SH-SY5Y (cell line): ENCODE measurements around the gene TSPYL6.

ENCODE experiments used
- GATA2 ChIP-seq: IDR thresholded peaks from 2 replicates; pipeline ENCODE4 v1.6.1; 2011; ENCODE audit warnings: mild to moderate bottlenecking, low read depth, low read length
- GATA3 ChIP-seq: IDR thresholded peaks from 2 replicates; pipeline ENCODE4 v1.6.1; 2011; ENCODE audit warnings: low read depth, mild to moderate bottlenecking, low read length, moderate library complexity

TSPYL6 gene

GRCh38 chr2:54256091-54256694 lies at the start of gene TSPYL6:
TSPYL6 (minus strand) TSS chr2:54256229; CDS start chr2:54256151, 78 bp downstream.
- TF ChIP-seq GATA3 (no peak), GATA2 (no peak)

GRCh38 chr2:54303631-54304030 lies 47.6 kb upstream of the TSPYL6 start:
- no peak for TF ChIP-seq GATA2
- no peak for TF ChIP-seq GATA3

GRCh38 chr2:54298514-54298913 lies 42.5 kb upstream of the TSPYL6 start:
- TF ChIP-seq GATA3 = no peak
- TF ChIP-seq GATA2 = no peak

- no peak for TF ChIP-seq GATA3
- no peak for TF ChIP-seq GATA2
Measured at GRCh38 chr2:54295911-54296310, 39.9 kb upstream of the TSPYL6 start.

GRCh38 chr2:54290356-54291025 lies 34.5 kb upstream of the TSPYL6 start:
- TF ChIP-seq GATA2 (no peak), GATA3 (no peak)

GRCh38 chr2:54289917-54290316 lies 33.9 kb upstream of the TSPYL6 start:
- TF ChIP-seq GATA3 (no peak), GATA2 (no peak)

- TF ChIP-seq GATA3 (no peak), GATA2 (no peak)
Measured at GRCh38 chr2:54287532-54287931, 31.5 kb upstream of the TSPYL6 start.

- TF ChIP-seq GATA3 (no peak), GATA2 (no peak)
Measured at GRCh38 chr2:54285451-54285850, 29.4 kb upstream of the TSPYL6 start.

GRCh38 chr2:54284826-54285225 lies 28.8 kb upstream of the TSPYL6 start:
- no peak for TF ChIP-seq GATA3
- no peak for TF ChIP-seq GATA2

- no peak for TF ChIP-seq GATA3
- TF ChIP-seq GATA2 = no peak
Measured at GRCh38 chr2:54279385-54279784, 23.4 kb upstream of the TSPYL6 start.

- TF ChIP-seq GATA2 (no peak), GATA3 (no peak)
Measured at GRCh38 chr2:54275541-54275940, 19.5 kb upstream of the TSPYL6 start.

- no peak for TF ChIP-seq GATA3
- no peak for TF ChIP-seq GATA2
Measured at GRCh38 chr2:54274781-54275242, 18.8 kb upstream of the TSPYL6 start.

GRCh38 chr2:54271843-54272627 lies 16.0 kb upstream of the TSPYL6 start:
- TF ChIP-seq GATA3 = no peak
- TF ChIP-seq GATA2 = no peak

GRCh38 chr2:54271189-54271588 lies 15.2 kb upstream of the TSPYL6 start:
- no peak for TF ChIP-seq GATA3
- TF ChIP-seq GATA2 = no peak

GRCh38 chr2:54267577-54267976 lies 11.5 kb upstream of the TSPYL6 start:
- TF ChIP-seq GATA2 (no peak), GATA3 (no peak)
